ENCODE measurements around the gene NOTCH1. TPM values are rescaled to one million over a fixed set of nuclear protein-coding genes. Genes with fewer than 3 reads are reported as not detected.

Gene NOTCH1
- 55.6 and 60.9 TPM in 2 replicates for total RNA-seq (2021; fragmentation: NEBNext Ultra II Directional; extraction: Animal tissue kit (Norgen Biotek cat#: 25700))
- 6.9 and 19.9 TPM in 2 replicates for polyA plus RNA-seq (2011; rRNA removed)
- polyA plus RNA-seq (2011; cell fraction: cytosol; rRNA removed), result 7.3 TPM
- polyA plus RNA-seq (2011; cell fraction: nucleus; rRNA removed), result 41.0 TPM
- 17.4 to 31.4 TPM (median 28.7 TPM) in 4 replicates for polyA plus RNA-seq (2012, experiment 1 of 2)
- polyA plus RNA-seq (2012, experiment 2 of 2), result 20.1 TPM
- 33.5 TPM for polyA plus RNA-seq (2013, experiment 1 of 2)
- 26.3 TPM for polyA plus RNA-seq (2013, experiment 2 of 2)
- polyA minus RNA-seq (2011; rRNA and poly(A)+ RNA removed), result 12.2 and 13.8 TPM in 2 replicates
- polyA minus RNA-seq (2011; cell fraction: cytosol; rRNA and poly(A)+ RNA removed), result 58.8 TPM
- 41.9 TPM for polyA minus RNA-seq (2011; cell fraction: nucleus; rRNA and poly(A)+ RNA removed)
- long read RNA-seq, experiment 1, partial matches to known transcripts, result 7 of 27 reads
- long read RNA-seq, experiment 1, other reads (novel, unspliced or antisense), result 20 of 27 reads
- long read RNA-seq, experiment 2, result 0 reads

GRCh38 chr9:136545965-136546696, at the start of gene NOTCH1:
NOTCH1 (minus strand) TSS chr9:136546048; CDS start chr9:136545786, 262 bp downstream.
- no peak within 1 kb of the TSS for H3K23ac ChIP-seq (ENCODE audit: insufficient read length)
- peak within 1 kb of the TSS; percentile 56 for H4K5ac ChIP-seq (ENCODE audit: insufficient read length, low read depth, low read length)
- H2BK120ac ChIP-seq (replicated peaks; ENCODE audit: low read depth, low read length), result no peak within 1 kb of the TSS
- POLR2A ChIA-PET (ENCODE audit: partially characterized antibody), result interaction anchor here (1.1 to 1.3 kb wide), 4 partner anchors 9 to 42 kb away, joined by 3 to 4 read pairs (median 3); no protein-coding TSS in a partner anchor
- peak within 1 kb of the TSS; percentile 7; the same call in 1 of the 2 replicates for H2AK5ac ChIP-seq (ENCODE audit: low read depth, low read length)
- peak within 1 kb of the TSS; percentile 57; the same call in 1 of the 2 replicates for H2BK5ac ChIP-seq (ENCODE audit: low read depth, low read length)
- FAIRE-seq (no peak), DNase-seq (ENCODE audit: low read depth in 1 of 2, low spot score in 2 of 2) (peak in 1 of 2 experiments; percentile 86)
- H3K14ac ChIP-seq (ENCODE audit: insufficient read length), result no peak within 1 kb of the TSS
- H2AFZ ChIP-seq (ENCODE audit: low read length), result no peak within 1 kb of the TSS
- H4K8ac ChIP-seq (ENCODE audit: extremely low read depth, insufficient read depth, low read length), result peak within 1 kb of the TSS; percentile 88
- H3K27ac ChIP-seq (ENCODE audit: low read depth, low read length), result peak within 1 kb of the TSS; percentile 65; the same call in 1 of the 2 replicates
- WGBS, 2 experiments (ENCODE audit: extremely low coverage in 1 of 2, insufficient coverage in 1 of 2, insufficient read length in 1 of 2, insufficient replicate concordance in 2 of 2, low coverage in 1 of 2, low lambda C conversion rate in 2 of 2, missing lambda C conversion rate in 1 of 2), result 1% methylated on average over 31 of the region's 94 CpGs; no CpG with 5 or more reads in 1 of the 2 experiments
- H4K20me1 ChIP-seq (replicated peaks in 1 of 2; ENCODE audit: control insufficient read depth in 1 of 2, insufficient read depth in 2 of 2, low read length in 2 of 2), result peaks cover 20 to 23% of the 10 kb centered on the region in 2 experiments
- CTCF ChIA-PET (ENCODE audit: partially characterized antibody), result interaction anchor here (0.5 kb wide), 1 partner anchor 16 kb away, joined by 3 read pairs; no protein-coding TSS in a partner anchor
- H3K56ac ChIP-seq (replicated peaks; ENCODE audit: insufficient read length, low read depth, low read length), result peak within 1 kb of the TSS; percentile 64
- H3K9me3 ChIP-seq (ENCODE audit: insufficient read depth in 2 of 2, low read depth in 1 of 2, low read length in 1 of 2), result no peaks in the 10 kb centered on the region
- peaks cover 9 to 36% of the 10 kb centered on the region in 2 experiments; a peak in 3 of 4 replicates for H3K79me2 ChIP-seq (ENCODE audit: control insufficient read depth in 1 of 2, insufficient read depth in 2 of 2, low read length in 2 of 2)
- peak within 1 kb of the TSS; percentile 21 to 61 (median 34) for H3K9ac ChIP-seq (replicated peaks in 1 of 4; ENCODE audit: extremely low read depth in 1 of 4, low read depth in 3 of 4, low read length in 3 of 4)
- peaks cover 7% of the 10 kb centered on the region; the same call in 1 of the 2 replicates for H3K23me2 ChIP-seq (ENCODE audit: low read depth, low read length)
- H3K27me3 ChIP-seq (replicated peaks in 1 of 4; ENCODE audit: control insufficient read depth in 3 of 4, extremely low read depth in 1 of 4, insufficient read depth in 3 of 4, low read length in 3 of 4), result no peaks in the 10 kb centered on the region
- peak within 1 kb of the TSS; percentile 65; the same call in 1 of the 2 replicates for H2BK15ac ChIP-seq (ENCODE audit: low read length)
- peak within 1 kb of the TSS; percentile 99 for H3K4ac ChIP-seq (replicated peaks; ENCODE audit: insufficient read length, low read depth, low read length)
- peaks cover 17% of the 10 kb centered on the region for H3K79me1 ChIP-seq (ENCODE audit: low read depth, low read length)
- peak within 1 kb of the TSS; percentile 71 for H3K18ac ChIP-seq (ENCODE audit: extremely low read depth, low read length)
- no peak within 1 kb of the TSS for H2BK20ac ChIP-seq (ENCODE audit: low read length)
- H2BK12ac ChIP-seq (ENCODE audit: low read depth, low read length), result peak within 1 kb of the TSS; percentile 97
- H3K36me3 ChIP-seq (ENCODE audit: control insufficient read depth in 2 of 4, insufficient read depth in 4 of 4, low read length in 3 of 4), result peaks cover 0 to 6% (median 1%) of the 10 kb centered on the region in 4 experiments; a peak in 3 of 8 replicates
- peaks cover 0 to 45% (median 34%) of the 10 kb centered on the region in 4 experiments; a peak in 6 of 7 replicates for H3K4me1 ChIP-seq (replicated peaks in 1 of 4; ENCODE audit: control insufficient read depth in 3 of 4, insufficient read depth in 4 of 4, low read length in 3 of 4)
- peak within 1 kb of the TSS; percentile 71 to 98 (median 74) for H3K4me3 ChIP-seq (ENCODE audit: extremely low read depth in 1 of 4, insufficient read depth in 2 of 4, low read depth in 3 of 4, low read length in 4 of 4)
- H4K91ac ChIP-seq (replicated peaks; ENCODE audit: insufficient read length, low read length), result peak within 1 kb of the TSS; percentile 97
- H3K4me2 ChIP-seq (ENCODE audit: insufficient read depth in 1 of 2, low read depth in 2 of 2, low read length in 2 of 2), result peak within 1 kb of the TSS; percentile 77 to 88
- no peak for TF ChIP-seq MAX (IDR thresholded peaks at IDR 0.05)
- TF ChIP-seq RAD21 (IDR thresholded peaks at IDR 0.05 in 1 of 2, conservative IDR thresholded peaks at IDR 0.05 in 1 of 2; ENCODE audit: low read depth in 2 of 2, low read length in 2 of 2), result no peak; a peak in 1 of 4 replicates
- TF ChIP-seq GABPA (IDR thresholded peaks at IDR 0.05; ENCODE audit: borderline replicate concordance, insufficient read depth, low read length), result peak; percentile 7; the same call in 1 of the 2 replicates
- TF ChIP-seq, protein P1, sequence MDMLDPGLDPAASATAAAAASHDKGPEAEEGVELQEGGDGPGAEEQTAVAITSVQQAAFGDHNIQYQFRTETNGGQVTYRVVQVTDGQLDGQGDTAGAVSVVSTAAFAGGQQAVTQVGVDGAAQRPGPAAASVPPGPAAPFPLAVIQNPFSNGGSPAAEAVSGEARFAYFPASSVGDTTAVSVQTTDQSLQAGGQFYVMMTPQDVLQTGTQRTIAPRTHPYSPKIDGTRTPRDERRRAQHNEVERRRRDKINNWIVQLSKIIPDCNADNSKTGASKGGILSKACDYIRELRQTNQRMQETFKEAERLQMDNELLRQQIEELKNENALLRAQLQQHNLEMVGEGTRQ (IDR thresholded peaks at IDR 0.05; ENCODE audit: low read length), result no peak
- peak; percentile 82 for TF ChIP-seq BACH1 (IDR thresholded peaks at IDR 0.05; ENCODE audit: low read length)
- no peak for TF ChIP-seq POLR2AphosphoS5 (IDR thresholded peaks at IDR 0.05; ENCODE audit: low read depth, low read length)
